Measurements from ENCODE around the gene TRAPPC3L. TPM values are rescaled to one million over a fixed set of nuclear protein-coding genes. Genes with fewer than 3 reads are reported as not detected.

TRAPPC3L gene
- total and polyA plus RNA-seq, 12 donors: 0.10 to 0.57 (median 0.27) TPM; not detected in 4

DNA sequence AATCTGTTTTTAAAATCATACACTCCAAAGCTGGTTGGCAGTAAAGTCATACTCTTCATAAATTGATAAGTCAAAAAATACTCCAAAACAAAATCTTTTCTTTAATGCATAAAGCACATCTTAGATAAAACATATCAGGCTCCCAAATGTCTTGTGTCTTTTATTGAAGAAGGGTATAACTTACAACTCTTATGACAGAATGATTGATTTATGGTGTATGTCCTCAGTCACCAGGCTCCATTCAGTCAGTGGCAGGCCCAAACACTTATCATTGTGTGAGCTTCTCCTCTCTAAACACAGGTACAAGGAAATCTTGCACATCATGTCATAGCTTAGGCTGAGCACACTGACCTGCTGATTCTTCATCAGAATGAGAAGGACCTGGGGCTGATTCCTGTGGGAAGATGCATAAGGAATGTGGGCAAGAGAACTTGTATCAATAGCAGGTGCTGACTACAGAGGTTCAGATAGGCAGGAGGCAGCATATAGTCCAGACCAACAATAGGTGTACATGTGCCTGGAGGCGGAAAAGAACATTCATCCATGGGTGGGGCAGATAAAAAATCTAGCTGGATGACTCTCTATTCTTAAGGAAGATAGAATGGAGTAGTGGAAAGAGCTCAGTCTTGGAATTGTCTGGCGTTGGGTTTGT, 32.1 kb downstream of the TRAPPC3L start:
- intact Hi-C loops (cut with DNase I): no loop called here
- no peak for DNase-seq
- peak overlapping the region in 1 of 5 donors; percentile 11 for H3K27ac ChIP-seq

DNA sequence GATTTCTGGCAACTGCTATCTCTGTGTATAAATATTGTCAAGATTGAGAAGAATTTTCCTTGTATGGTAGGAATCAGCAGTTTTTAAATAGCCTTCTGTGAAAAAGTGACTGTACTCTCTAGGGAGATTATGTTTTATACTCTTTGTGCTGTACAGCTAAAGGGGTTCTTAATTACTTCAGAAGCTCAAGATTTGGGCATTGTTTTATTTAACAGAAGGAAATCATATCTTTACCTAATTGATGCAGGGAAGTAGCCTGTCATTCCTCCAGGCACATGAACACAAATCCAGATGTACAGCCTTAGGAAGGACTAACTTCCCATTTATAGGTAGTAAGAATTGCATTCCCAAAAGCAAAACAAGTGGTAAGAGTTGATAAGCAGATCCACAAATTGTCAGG, 32.8 kb downstream of the TRAPPC3L start:
- DNase-seq: no peak
- H3K9me3 ChIP-seq (replicated peaks in 1 of 3): no peaks in the 10 kb centered on the region
- H3K4me3 ChIP-seq: peak overlapping the region in 1 of 4 donors; percentile 32
- no peaks in the 10 kb centered on the region for H3K4me1 ChIP-seq (replicated peaks in 1 of 2)
- no peaks in the 10 kb centered on the region for H3K27me3 ChIP-seq
- intact Hi-C loops (cut with DNase I): no loop called here
- peak overlapping the region in 3 of 5 donors; percentile 11 to 83 (median 75) for H3K27ac ChIP-seq
- H3K36me3 ChIP-seq (replicated peaks in 1 of 2): no peaks in the 10 kb centered on the region
- TF ChIP-seq, protein P1, sequence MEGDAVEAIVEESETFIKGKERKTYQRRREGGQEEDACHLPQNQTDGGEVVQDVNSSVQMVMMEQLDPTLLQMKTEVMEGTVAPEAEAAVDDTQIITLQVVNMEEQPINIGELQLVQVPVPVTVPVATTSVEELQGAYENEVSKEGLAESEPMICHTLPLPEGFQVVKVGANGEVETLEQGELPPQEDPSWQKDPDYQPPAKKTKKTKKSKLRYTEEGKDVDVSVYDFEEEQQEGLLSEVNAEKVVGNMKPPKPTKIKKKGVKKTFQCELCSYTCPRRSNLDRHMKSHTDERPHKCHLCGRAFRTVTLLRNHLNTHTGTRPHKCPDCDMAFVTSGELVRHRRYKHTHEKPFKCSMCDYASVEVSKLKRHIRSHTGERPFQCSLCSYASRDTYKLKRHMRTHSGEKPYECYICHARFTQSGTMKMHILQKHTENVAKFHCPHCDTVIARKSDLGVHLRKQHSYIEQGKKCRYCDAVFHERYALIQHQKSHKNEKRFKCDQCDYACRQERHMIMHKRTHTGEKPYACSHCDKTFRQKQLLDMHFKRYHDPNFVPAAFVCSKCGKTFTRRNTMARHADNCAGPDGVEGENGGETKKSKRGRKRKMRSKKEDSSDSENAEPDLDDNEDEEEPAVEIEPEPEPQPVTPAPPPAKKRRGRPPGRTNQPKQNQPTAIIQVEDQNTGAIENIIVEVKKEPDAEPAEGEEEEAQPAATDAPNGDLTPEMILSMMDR (IDR thresholded peaks at IDR 0.05): no peak
- no peak for TF ChIP-seq POLR2A (IDR thresholded peaks at IDR 0.05)

More for the DNA sequence above, 32.1 kb downstream of the TRAPPC3L start:
- H3K9me3 ChIP-seq (replicated peaks in 1 of 3): no peaks in the 10 kb centered on the region
- peak overlapping the region in 1 of 4 donors; percentile 32 for H3K4me3 ChIP-seq
- no peaks in the 10 kb centered on the region for H3K4me1 ChIP-seq (replicated peaks in 1 of 2)
- WGBS, 4 donors: 83 to 93% (median 89%) methylated on average over 2 of the region's 2 CpGs
- H3K36me3 ChIP-seq (replicated peaks in 1 of 2): no peaks in the 10 kb centered on the region
- TF ChIP-seq, protein P1 (IDR thresholded peaks at IDR 0.05): no peak
- no peak for TF ChIP-seq POLR2A (IDR thresholded peaks at IDR 0.05)
- no peaks in the 10 kb centered on the region for H3K27me3 ChIP-seq

DNA sequence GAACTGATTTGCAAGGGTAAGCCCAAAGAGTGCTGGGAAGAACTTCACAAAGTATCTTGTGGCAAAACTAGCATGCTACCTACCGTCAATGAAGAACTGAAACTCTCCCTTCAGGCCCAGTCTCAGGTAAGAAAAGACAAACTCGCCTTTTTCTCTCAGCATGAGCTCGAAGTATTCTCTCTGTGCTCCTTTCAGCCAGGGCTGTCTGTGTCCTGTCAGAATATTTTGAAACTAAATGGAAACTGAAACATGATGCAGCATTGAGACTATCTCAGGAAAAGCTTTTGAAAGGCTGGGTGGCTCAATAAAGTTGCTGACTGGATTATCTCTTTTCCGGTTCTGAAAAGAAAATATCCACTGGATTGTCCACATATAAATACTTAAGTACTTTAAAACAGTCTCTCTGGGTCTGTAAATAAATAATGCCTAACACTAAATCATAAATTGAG, 33.3 kb downstream of the TRAPPC3L start:
- H3K27ac ChIP-seq: peak overlapping the region in 4 of 5 donors; percentile 33 to 83 (median 55)
- WGBS, 4 donors: 37 to 59% (median 43%) methylated on average over 4 of the region's 4 CpGs
- no peaks in the 10 kb centered on the region for H3K9me3 ChIP-seq (replicated peaks in 1 of 3)
- TF ChIP-seq, protein P1 (IDR thresholded peaks at IDR 0.05): no peak
- peak in 1 of 2 donors; percentile 11 for TF ChIP-seq POLR2A (IDR thresholded peaks at IDR 0.05)
- intact Hi-C loops (cut with DNase I): no loop called here
- H3K4me3 ChIP-seq: peak overlapping the region in 1 of 4 donors; percentile 32
- no peaks in the 10 kb centered on the region for H3K27me3 ChIP-seq
- H3K36me3 ChIP-seq (replicated peaks in 1 of 2): no peaks in the 10 kb centered on the region
- no peak for DNase-seq
- H3K4me1 ChIP-seq (replicated peaks in 1 of 2): no peaks in the 10 kb centered on the region

DNA sequence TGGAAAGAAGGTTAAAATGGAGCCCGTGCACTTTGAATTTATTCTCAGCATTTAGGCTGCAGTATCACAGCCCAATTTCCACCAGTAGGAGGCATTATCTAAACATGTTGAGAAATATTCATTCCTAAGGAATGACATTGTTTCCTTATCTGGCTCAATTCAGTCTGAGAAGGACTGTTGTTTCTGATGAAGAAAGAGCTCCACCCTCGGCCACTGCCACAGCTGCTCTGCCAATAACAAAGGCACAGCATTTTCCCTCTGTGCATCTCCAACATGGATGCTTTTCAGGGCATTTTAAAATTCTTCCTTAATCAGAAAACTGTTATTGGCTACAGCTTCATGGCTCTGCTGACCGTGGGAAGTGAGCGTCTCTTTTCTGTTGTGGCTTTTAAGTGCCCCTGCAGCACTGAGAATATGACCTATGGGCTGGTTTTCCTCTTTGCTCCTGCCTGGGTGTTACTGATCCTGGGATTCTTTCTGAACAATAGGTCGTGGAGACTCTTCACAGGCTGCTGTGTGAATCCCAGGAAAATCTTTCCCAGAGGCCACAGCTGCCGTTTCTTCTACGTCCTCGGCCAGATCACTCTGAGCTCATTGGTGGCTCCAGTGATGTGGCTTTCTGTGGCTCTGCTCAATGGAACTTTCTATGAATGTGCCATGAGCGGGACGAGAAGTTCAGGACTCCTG, 33.9 kb downstream of the TRAPPC3L start, which contains the start of gene CALHM5:
TSS of gene CALHM5 (plus strand) at position 216 of the 687 bp plus-strand sequence. CDS start at position 274, 58 bp downstream.
- H3K9me3 ChIP-seq (replicated peaks in 1 of 3): no peaks in the 10 kb centered on the region
- no peaks in the 10 kb centered on the region for H3K36me3 ChIP-seq (replicated peaks in 1 of 2)
- no peaks in the 10 kb centered on the region for H3K4me1 ChIP-seq (replicated peaks in 1 of 2)
- peak in 6 of 7 donors; percentile 30 to 68 (median 43) for DNase-seq
- TF ChIP-seq POLR2A (IDR thresholded peaks at IDR 0.05): peak in 1 of 2 donors; percentile 24
- TF ChIP-seq, protein P1 (IDR thresholded peaks at IDR 0.05): peak; percentile 37 to 70 (median 60)
- H3K27ac ChIP-seq: peak within 1 kb of the TSS in 4 of 5 donors; percentile 33 to 83 (median 55)
- H3K4me3 ChIP-seq: peak within 1 kb of the TSS in 1 of 4 donors; percentile 32
- WGBS, 4 donors: 42 to 51% (median 46%) methylated on average over 9 to 10 of the region's 10 CpGs
- H3K27me3 ChIP-seq: no peaks in the 10 kb centered on the region
- intact Hi-C loops (cut with DNase I): no loop called here
